Stimulated activated CD8-positive, alpha-beta memory T cell treated with anti-CD3 and anti-CD28 coated beads, Interleukin-4, amount 100 ng/mL, for 48 hours (primary cell): ENCODE data around the gene GIGYF2.

Experiments
- DNase-seq: peaks from one replicate; pipeline ENCODE4 v3.0.0-alpha.2; 2020

The GIGYF2 gene

GRCh38 chr2:232870766-232871371 is 173.7 kb downstream of the GIGYF2 start:
- DNase-seq: peak; percentile 17

DNA sequence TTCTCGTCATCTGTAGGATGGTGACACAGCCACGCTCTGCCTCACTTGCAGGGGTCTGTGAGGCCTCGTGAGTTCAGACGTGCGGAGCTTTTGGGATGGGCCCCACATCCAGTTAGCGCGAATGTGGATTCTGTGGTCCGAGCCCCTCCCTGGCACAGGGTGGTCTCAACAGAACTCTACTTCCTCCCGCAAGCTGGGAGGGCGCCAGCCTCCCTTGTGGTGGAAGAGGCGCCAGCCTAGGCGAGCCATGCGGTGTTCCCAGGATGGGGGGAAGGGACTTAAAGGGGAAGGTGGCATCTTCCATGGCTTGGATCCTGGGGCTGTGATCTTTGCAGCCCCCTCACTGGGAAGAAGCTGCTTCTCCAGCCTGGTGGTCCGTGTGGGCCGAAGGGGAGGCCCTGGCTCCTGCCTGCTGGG is 174.3 kb downstream of the GIGYF2 start:
- peak; percentile 13 for DNase-seq

GRCh38 chr2:232871835-232872736 is 175.0 kb downstream of the GIGYF2 start:
- peak; percentile 18 for DNase-seq

DNA sequence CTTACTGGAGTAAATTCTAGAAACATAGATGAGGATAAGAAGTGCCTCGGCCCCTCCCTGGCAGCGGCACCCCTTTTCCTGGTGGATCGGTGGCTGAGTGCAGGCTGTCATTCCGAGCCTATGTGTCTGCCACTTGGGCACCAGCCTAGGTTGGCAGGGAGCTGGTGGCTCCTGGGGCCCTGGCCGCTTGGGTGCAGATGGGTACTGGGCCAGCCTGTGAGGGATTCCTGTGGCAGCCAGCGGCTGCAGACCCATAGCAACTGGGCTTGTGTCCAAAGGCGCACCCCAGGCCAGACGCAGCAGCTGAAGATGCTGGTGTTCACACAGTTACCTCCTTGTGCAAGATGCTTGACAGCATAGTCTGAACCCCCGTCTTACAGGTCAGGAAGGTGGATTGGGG is 175.7 kb downstream of the GIGYF2 start:
- DNase-seq: no peak

GRCh38 chr2:232873292-232873908 is 176.3 kb downstream of the GIGYF2 start:
- no peak for DNase-seq

- DNase-seq: no peak
Measured at GRCh38 chr2:232873909-232874641, 176.9 kb downstream of the GIGYF2 start.

- no peak for DNase-seq
Measured at GRCh38 chr2:232874677-232875223, 177.6 kb downstream of the GIGYF2 start.

- no peak for DNase-seq
Measured at GRCh38 chr2:232875256-232876121, 178.4 kb downstream of the GIGYF2 start.

- DNase-seq: peak; percentile 59
Measured at GRCh38 chr2:232876161-232876977, 179.2 kb downstream of the GIGYF2 start.

DNA sequence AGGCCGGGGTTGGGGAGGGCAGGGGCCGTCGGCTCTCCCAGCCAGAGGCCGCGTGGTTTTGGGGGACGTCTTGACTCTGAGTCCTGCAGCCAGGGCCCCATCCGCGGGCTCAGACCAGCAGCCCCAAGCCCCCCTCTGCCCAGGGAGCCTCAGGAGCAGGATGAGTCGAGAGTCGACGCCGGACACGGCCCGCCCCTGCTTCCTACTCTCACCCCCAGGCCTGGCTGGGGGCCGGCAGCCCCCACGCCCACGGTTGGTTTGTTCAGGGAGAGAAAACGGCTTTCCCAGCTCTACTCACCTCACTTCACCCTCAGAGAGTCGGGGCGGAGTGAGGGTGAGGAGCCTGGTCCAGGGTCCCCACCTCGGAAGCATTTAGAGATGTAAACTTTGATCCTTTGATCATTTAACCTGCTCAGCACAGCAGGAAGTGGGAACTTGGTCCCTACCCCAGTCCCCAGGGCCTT is 179.9 kb downstream of the GIGYF2 start:
- DNase-seq: no peak

DNA sequence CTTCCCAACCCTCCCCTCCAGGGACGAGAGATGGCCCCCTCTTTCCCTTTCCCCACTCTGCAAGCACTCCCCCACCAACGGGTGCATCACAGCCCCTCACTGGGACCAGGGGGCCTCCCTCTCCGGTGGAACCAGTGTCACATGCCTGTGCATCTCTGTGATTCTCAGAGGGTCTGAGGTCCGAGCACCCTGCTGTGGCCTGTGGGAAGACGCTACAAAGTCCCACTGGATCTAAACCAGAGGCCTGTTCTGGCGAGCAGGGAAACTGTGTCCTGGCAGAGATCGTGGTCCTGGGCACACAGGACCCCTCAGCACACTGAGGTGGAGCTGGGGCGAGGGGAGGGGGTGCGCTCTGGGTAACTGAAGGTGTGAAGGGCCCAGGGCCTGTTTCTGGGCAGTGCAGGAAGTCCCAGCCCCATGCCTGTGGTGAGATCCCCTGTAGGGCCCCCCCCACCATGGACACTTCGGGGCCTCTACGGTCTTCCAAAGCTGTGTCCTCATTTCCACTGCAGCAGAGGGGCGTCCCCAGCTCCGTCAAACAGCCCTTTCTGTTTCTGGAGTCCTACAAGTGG is 180.9 kb downstream of the GIGYF2 start:
- DNase-seq: no peak

GRCh38 chr2:232878855-232879617 is 181.9 kb downstream of the GIGYF2 start:
- no peak for DNase-seq

DNA sequence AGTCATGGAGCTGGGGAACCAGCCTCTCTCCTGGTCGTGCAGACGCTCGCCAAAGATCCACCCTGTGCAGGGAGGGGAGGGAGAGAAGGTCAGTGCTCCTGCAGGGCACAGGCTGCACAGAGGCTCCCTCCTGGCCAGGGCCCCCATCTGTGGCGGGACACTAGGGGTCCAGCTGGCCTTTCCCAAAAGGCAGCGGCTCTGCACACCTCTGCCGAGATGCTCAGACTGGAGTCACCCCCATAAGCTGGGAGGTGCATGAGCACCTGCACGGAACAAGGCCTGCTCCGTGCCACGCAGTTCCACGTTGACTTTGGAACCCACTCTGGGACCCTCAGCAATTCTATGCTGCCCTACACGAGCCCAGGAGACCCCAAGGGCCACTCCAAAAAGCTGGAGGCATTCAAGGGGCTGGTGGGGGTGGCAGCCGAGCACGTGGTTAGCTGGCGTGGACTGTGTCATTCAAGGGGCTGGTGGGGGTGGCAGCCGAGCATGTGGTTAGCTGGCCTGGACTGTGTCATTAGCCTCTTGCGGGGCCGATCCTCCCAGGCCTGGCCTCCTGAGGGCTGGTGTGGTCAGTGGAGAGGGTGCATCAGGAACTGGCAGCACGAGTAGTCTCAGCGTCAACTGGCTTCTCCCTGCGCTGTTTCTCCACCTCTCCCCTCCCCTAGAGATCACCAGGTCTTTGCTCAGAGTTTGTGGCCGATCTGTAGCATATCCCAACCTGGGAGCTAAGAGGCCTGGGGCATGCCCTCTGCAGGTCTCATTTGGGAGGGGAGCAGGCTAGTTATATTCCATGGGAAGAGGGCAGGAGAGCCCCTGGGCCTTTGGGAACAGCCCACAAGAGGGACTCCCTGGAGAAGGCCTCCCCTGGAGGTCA is 182.7 kb downstream of the GIGYF2 start:
- no peak for DNase-seq

- DNase-seq: no peak
Measured at GRCh38 chr2:232880764-232881351, 183.7 kb downstream of the GIGYF2 start.

GRCh38 chr2:232882085-232882484 is 185.0 kb downstream of the GIGYF2 start:
- DNase-seq: no peak

DNA sequence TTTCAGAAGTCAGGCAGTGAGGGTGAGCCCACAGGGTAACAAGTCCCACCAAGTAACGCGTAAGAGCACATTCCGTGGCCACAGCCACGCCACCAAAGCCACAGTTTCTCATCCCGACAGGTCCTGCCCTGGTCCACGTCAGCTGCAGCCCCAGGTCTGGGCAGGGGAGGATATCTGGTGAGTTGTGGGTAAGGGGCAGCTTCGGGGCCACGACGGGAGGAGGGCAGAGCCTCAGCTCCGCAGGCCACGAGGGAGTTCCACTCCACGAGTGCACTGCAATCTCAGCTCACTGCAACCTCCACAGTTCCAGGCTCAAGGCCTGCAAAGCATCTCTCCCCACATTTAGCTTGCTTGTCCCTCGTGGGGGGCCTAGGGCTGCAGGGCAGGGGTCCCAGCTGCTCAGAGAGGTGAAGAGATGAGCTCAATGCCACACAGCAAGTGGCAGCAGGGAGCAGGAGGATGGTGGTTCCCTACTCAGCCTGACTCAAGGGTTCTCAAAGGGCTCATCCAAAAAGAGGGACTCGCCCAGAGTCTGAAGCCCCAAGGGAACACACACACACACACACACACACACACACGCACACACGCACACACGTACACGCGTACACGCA is 185.5 kb downstream of the GIGYF2 start:
- DNase-seq: no peak

DNA sequence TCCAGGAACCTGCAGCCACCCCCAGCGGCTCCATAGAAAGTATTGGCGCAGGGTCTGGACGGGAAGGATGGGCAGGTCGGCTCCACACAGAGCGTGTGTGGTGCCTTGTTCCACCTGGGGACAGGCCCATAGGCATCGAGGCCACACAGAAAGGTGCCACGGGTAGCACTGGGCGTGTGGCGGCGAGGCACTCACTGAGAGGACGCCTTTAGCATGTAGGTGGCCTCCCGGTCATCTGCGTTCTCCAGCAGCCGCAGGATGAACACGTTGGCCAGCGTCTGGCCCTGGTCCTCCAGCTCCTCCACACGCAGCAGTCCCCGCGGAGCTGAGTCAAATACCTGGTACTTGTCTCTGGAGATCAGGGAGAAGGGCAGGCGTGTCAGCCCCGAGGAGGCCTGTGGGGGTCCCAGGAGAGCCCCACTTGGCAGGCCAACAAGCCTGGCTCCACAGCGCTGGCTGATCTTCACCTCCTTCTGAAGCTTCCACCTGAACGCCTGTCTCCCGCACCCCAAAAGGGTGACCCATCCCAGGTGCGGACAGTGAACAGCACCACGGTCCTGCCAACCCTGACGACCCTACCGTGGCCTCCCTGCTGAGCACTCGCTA is 186.1 kb downstream of the GIGYF2 start:
- no peak for DNase-seq
